ENCODE results near the gene AP1M2. TPM values are rescaled to one million over a fixed set of nuclear protein-coding genes. Genes with fewer than 3 reads are reported as not detected.
"Not testable (repeated sequence)": the region's sequence is repeated elsewhere in the genome, so short reads cannot be mapped to it uniquely, and the experiment has no call there.

AP1M2 gene
- total and polyA plus RNA-seq, 10 donors: 0.09 to 2.1 (median 0.80) TPM; not detected in 1

GRCh38 chr19:10544242-10544752 is 42.8 kb downstream of the AP1M2 start:
- TF ChIP-seq POLR2A (IDR thresholded peaks at IDR 0.05) (no peak), CTCF (IDR thresholded peaks at IDR 0.05 in 8 of 11, conservative IDR thresholded peaks at IDR 0.05 in 3 of 11) (peak in 1 of 11 experiments; percentile 0), POLR2AphosphoS5 (IDR thresholded peaks at IDR 0.05) (no peak)
- Histone ChIP-seq H3K9me3 (no peaks in the 10 kb centered on the region), H3K27ac (peak overlapping the region; percentile 85 to 97 (median 94)), H3K4me1 (peaks cover 9 to 56% (median 29%) of the 10 kb centered on the region in 6 donors), H3K36me3 (peaks cover 0 to 40% (median 29%) of the 10 kb centered on the region in 6 donors), H3K27me3 (replicated peaks in 1 of 7) (peaks cover 0 to 8% (median 0%) of the 10 kb centered on the region in 7 donors), H3K4me3 (peak overlapping the region; percentile 73 to 96 (median 88))
- 22 to 41% (median 24%) methylated on average over 13 to 22 of the region's 22 CpGs for WGBS, 5 donors
- DNase-seq: no peak
- intact Hi-C loops (cut with DNase I; ENCODE audit: low total_unique reads): no loop called here

GRCh38 chr19:10543420-10544241 is 43.5 kb downstream of the AP1M2 start, which contains the start of gene ATG4D:
ATG4D (plus strand) TSS chr19:10543904; CDS start chr19:10544091, 187 bp downstream.
- Histone ChIP-seq H3K27ac (peak within 1 kb of the TSS; percentile 85 to 97 (median 94)), H3K36me3 (peaks cover 0 to 34% (median 22%) of the 10 kb centered on the region in 6 donors), H3K27me3 (replicated peaks in 1 of 7) (peaks cover 0 to 14% (median 0%) of the 10 kb centered on the region in 7 donors), H3K9me3 (no peaks in the 10 kb centered on the region), H3K4me1 (peaks cover 9 to 62% (median 32%) of the 10 kb centered on the region in 6 donors), H3K4me3 (peak within 1 kb of the TSS; percentile 73 to 96 (median 88))
- intact Hi-C loops (cut with DNase I; ENCODE audit: low total_unique reads): no loop called here
- TF ChIP-seq POLR2AphosphoS5 (IDR thresholded peaks at IDR 0.05) (peak; percentile 84 to 93 (median 86)), POLR2A (IDR thresholded peaks at IDR 0.05) (peak in 1 of 3 donors; percentile 41), CTCF (IDR thresholded peaks at IDR 0.05 in 8 of 11, conservative IDR thresholded peaks at IDR 0.05 in 3 of 11) (peak in 4 of 11 experiments; percentile 11 to 27 (median 20))
- WGBS, 5 donors: 1% methylated on average over 29 to 79 of the region's 79 CpGs
- peak; percentile 94 for DNase-seq

- Histone ChIP-seq H3K27ac (peak overlapping the region in 7 of 8 donors; percentile 90 to 97 (median 95)), H3K27me3 (replicated peaks in 1 of 7) (peaks cover 0 to 20% (median 0%) of the 10 kb centered on the region in 7 donors), H3K4me3 (peak overlapping the region; percentile 73 to 96 (median 88)), H3K4me1 (peaks cover 9 to 58% (median 32%) of the 10 kb centered on the region in 6 donors), H3K36me3 (peaks cover 0 to 28% (median 16%) of the 10 kb centered on the region in 6 donors), H3K9me3 (no peaks in the 10 kb centered on the region)
- intact Hi-C loops (cut with DNase I; ENCODE audit: low total_unique reads): no loop called here
- TF ChIP-seq POLR2A (IDR thresholded peaks at IDR 0.05): no peak
- no peak for TF ChIP-seq POLR2AphosphoS5 (IDR thresholded peaks at IDR 0.05)
- no peak for TF ChIP-seq CTCF (IDR thresholded peaks at IDR 0.05 in 8 of 11, conservative IDR thresholded peaks at IDR 0.05 in 3 of 11)
- no peak for DNase-seq
- WGBS, 5 donors: 52 to 63% (median 62%) methylated on average over 8 of the region's 8 CpGs
Measured at GRCh38 chr19:10543059-10543419, 44.1 kb downstream of the AP1M2 start.

- H3K27ac ChIP-seq; H3K9me3 ChIP-seq; DNase-seq; intact Hi-C loops (cut with DNase I; ENCODE audit: low total_unique reads); H3K36me3 ChIP-seq; H3K4me3 ChIP-seq: not testable (repeated sequence)
- Histone ChIP-seq H3K27me3 (replicated peaks in 1 of 7) (peaks cover 0 to 33% (median 0%) of the 10 kb centered on the region in 7 donors), H3K4me1 (peaks cover 0 to 27% (median 12%) of the 10 kb centered on the region in 6 donors)
- 23 to 54% (median 31%) methylated on average over 7 to 9 of the region's 9 CpGs for WGBS, 5 donors
Measured at GRCh38 chr19:10539016-10539415, 48.1 kb downstream of the AP1M2 start.
